ENCODE data around the gene CT45A8.
A peak's percentile ranks its signal among the peaks of the same experiment; 100 is the strongest.
"Not testable (repeated sequence)": the region's sequence is repeated elsewhere in the genome, so short reads cannot be mapped to it uniquely, and the experiment has no call there.

CT45A8 gene, protein sequence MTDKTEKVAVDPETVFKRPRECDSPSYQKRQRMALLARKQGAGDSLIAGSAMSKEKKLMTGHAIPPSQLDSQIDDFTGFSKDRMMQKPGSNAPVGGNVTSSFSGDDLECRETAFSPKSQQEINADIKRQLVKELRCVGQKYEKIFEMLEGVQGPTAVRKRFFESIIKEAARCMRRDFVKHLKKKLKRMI

DNA sequence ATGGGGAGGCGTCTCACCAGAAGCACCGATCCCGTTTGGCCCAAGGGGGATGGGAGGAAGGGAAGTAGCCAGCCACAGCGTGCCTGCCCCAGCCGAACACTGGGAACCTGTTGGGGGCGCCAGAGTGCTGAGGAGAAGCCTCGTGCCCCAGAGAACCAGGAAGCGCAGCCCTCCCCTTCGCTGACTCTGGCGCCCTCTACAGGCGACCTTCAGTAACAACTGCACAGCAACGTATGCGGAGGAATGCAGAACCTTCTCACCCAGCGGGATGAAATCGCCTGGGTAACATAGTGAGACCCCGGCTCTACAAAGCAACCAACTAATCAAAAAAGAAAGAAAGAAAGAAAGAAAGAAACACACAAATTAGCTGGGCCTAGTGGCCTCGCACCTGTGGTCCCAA lies at the start of gene CT45A8:
Gene CT45A8, minus strand, starts transcription at position 101 of the 400 bp plus-strand sequence. CDS start 3,755 bp downstream, outside the sequence.
- intact Hi-C loops (cut with DNase I); DNase-seq: not testable (repeated sequence)

DNA sequence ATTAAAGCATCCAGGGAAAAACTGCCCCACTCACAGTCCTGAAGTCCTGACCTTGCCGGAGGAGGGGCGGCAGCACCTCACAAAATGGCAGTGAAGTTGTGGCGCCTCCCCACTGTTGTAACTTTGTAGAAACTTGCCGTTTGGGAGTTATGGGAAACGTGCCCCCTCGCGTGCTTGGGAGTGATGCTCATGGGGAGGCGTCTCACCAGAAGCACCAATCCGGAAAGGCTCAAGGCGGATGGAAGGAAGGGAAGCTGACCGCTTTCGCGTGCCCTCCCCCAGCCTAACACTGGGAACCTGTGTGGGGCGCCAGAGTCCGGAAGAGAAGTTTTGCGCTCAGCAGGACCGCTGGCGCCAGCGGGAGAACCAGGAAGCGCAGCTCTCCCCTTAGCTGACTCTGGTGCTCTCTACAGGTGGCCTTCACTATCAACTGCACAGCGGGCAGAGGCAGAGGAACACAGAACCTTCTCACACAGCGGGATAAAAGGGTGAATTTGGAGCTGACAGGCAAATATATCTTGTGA lies 39.0 kb upstream of the CT45A8 start, which contains the start of the genes CT45A10 and SAGE1:
Gene CT45A10, minus strand, starts transcription at position 151 of the 524 bp plus-strand sequence. CDS start 8,100 bp downstream, outside the sequence.
Gene SAGE1, plus strand, starts transcription at position 423 of the 524 bp plus-strand sequence. CDS start 2,527 bp downstream, outside the sequence.
- intact Hi-C loops (cut with DNase I) = no loop called here
- DNase-seq = no peak

DNA sequence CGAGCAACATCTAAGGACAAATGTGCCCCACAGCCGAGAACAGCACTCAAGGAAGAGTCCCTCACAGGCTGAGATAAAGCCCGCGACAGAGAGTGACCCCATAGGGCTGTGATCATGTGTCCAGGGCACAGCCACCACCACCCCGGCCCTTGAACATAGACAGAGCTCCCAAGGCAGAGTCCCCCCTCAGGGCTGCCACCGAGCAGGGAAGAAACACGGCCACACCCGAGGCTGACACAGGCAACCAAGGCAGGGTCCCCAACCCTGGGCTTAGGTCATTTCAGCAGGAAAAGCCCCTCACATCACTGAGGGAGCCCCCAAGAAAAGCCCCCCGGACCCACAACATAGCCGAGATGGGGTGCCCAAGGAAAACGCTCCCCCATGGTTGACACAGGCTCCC lies 38.4 kb upstream of the CT45A8 start:
- no peak for DNase-seq
- intact Hi-C loops (cut with DNase I) = no loop called here

DNA sequence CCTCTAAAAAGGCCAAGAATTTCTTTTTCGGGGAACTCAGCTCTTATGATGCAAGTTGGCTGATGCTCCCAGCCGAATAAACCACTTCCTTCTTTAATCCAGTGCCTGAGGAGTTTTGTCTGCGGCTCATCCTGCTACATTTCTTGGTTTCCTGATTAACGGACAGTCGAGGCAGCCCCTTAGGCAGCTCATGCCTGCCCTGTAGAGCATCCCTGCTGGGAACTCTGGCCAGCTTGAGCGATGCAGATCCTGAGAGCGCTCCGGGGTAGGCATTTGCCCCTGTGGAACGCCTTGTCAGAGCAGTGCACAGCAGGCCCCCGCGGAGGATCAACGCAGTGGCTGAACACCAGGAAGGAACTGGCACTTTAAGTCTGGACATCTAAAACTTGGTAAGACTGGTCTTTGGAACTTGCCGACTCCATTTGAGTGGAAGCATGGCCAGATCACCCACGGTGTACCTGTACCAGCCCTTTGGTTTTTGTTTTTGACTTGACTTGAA lies 35.8 kb upstream of the CT45A8 start:
- intact Hi-C loops (cut with DNase I) = no loop called here
- no peak for DNase-seq

DNA sequence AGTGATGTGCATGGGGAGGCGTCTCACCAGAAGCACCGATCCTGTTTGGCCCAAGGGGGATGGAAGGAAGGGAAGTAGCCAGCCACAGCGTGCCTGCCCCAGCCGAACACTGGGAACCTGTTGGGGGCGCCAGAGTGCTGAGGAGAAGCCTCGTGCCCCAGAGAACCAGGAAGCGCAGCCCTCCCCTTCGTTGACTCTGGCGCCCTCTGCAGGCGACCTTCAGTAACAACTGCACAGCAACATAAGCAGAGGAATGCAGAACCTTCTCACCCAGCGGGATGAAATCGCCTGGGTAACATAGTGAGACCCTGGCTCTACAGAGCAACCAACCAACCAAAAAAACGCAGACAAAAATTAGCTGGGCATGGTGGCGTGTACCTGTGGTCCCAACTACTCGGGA lies 34.6 kb upstream of the CT45A8 start:
- intact Hi-C loops (cut with DNase I) = not testable (repeated sequence)
- peak in 3 of 42 donors; percentile 13 to 23 (median 17) for DNase-seq

DNA sequence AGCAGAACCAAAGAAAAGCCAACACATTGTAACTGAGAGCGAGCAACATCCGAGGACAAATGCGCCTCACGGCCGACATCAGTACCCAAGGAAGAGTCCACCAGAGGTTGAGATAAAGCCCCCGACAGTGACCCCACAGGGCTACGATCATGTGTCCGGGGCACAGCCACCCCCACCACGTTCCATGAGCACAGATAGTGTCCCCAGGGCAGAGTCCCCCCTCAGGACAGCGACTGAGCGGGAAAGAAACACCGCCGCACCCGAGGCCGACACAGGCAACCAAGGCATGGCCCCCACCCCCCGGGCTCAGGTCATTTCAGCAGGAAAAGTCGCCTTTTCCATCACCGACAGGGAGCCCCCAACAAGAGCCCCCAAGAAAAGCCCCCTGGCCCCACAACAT lies 33.9 kb upstream of the CT45A8 start:
- intact Hi-C loops (cut with DNase I); DNase-seq: not testable (repeated sequence)

DNA sequence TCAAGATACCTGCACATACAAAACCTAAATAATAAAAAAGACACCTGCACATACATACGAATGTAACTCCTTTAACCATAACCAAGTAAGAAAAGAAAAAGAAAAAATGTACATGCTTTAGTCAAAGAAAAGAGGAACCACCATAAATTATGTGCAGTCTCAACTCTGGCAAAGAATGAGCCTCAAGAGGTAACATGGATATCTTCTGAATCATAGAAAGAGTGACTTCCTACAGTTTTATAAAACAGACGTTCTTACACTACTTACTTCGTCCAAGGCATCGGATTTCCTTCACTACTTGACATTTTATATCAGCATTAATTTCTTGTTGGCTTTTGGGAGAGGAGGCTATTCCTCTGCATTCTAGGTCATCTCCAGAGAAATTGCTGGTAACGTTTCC lies 28.4 kb upstream of the CT45A8 start:
- DNase-seq; intact Hi-C loops (cut with DNase I): not testable (repeated sequence)

DNA sequence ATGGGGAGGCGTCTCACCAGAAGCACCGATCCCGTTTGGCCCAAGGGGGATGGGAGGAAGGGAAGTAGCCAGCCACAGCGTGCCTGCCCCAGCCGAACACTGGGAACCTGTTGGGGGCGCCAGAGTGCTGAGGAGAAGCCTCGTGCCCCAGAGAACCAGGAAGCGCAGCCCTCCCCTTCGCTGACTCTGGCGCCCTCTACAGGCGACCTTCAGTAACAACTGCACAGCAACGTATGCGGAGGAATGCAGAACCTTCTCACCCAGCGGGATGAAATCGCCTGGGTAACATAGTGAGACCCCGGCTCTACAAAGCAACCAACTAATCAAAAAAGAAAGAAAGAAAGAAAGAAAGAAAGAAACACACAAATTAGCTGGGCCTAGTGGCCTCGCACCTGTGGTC lies 17.4 kb upstream of the CT45A8 start, which contains the start of gene CT45A9:
Gene CT45A9, minus strand, starts transcription at position 101 of the 400 bp plus-strand sequence. CDS start 3,751 bp downstream, outside the sequence.
- intact Hi-C loops (cut with DNase I); DNase-seq: not testable (repeated sequence)

DNA sequence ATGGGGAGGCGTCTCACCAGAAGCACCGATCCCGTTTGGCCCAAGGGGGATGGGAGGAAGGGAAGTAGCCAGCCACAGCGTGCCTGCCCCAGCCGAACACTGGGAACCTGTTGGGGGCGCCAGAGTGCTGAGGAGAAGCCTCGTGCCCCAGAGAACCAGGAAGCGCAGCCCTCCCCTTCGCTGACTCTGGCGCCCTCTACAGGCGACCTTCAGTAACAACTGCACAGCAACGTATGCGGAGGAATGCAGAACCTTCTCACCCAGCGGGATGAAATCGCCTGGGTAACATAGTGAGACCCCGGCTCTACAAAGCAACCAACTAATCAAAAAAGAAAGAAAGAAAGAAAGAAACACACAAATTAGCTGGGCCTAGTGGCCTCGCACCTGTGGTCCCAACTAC lies 17.2 kb downstream of the CT45A8 start, which contains the start of gene CT45A7:
Gene CT45A7, minus strand, starts transcription at position 101 of the 400 bp plus-strand sequence. CDS start 3,747 bp downstream, outside the sequence.
- DNase-seq = not testable (repeated sequence)

DNA sequence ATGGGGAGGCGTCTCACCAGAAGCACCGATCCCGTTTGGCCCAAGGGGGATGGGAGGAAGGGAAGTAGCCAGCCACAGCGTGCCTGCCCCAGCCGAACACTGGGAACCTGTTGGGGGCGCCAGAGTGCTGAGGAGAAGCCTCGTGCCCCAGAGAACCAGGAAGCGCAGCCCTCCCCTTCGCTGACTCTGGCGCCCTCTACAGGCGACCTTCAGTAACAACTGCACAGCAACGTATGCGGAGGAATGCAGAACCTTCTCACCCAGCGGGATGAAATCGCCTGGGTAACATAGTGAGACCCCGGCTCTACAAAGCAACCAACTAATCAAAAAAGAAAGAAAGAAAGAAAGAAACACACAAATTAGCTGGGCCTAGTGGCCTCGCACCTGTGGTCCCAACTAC lies 34.4 kb downstream of the CT45A8 start, which contains the start of gene CT45A2:
Gene CT45A2, minus strand, starts transcription at position 101 of the 400 bp plus-strand sequence. CDS start 3,747 bp downstream, outside the sequence.
- intact Hi-C loops (cut with DNase I); DNase-seq: not testable (repeated sequence)

More for the DNA sequence above, 17.2 kb downstream of the CT45A8 start, which contains the start of gene CT45A7:
- intact Hi-C loops (cut with DNase I) = not testable (repeated sequence)

DNA sequence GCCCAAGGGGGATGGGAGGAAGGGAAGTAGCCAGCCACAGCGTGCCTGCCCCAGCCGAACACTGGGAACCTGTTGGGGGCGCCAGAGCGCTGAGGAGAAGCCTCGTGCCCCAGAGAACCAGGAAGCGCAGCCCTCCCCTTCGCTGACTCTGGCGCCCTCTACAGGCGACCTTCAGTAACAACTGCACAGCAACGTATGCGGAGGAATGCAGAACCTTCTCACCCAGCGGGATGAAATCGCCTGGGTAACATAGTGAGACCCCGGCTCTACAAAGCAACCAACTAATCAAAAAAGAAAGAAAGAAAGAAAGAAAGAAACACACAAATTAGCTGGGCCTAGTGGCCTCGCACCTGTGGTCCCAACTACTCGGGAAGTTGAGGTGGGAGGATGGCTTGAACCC lies 51.7 kb downstream of the CT45A8 start, which contains the start of gene CT45A6:
Gene CT45A6, minus strand, starts transcription at position 101 of the 400 bp plus-strand sequence. CDS start 3,794 bp downstream, outside the sequence.
- intact Hi-C loops (cut with DNase I); DNase-seq: not testable (repeated sequence)

Data from head of caudate nucleus (tissue), 42 donors.